Astrocyte (in vitro differentiated cells and primary cell): ENCODE data around the gene CEACAM19. TPM values are rescaled to one million over a fixed set of nuclear protein-coding genes. Genes with fewer than 3 reads are reported as not detected.

Experiments
- DNase-seq: peaks from one replicate; pipeline ENCODE4 v3.0.0-alpha.2; 2010; ENCODE audit warnings: low read depth
- FAIRE-seq: peaks from 2 replicates; lab custom pipeline; 2011; peaks lifted over from hg19 to GRCh38; lab: Jason Lieb, UNC
- H2AFZ ChIP-seq: 2 replicates; pipeline ENCODE4 v1.6.0; 2012; ENCODE audit warnings: low read depth, low read length, inconsistent platforms
- H3K27ac ChIP-seq: 2 replicates; pipeline ENCODE4 v1.5.1; 2011; ENCODE audit warnings: low read depth, low read length, inconsistent platforms
- H3K27me3 ChIP-seq: 2 replicates; pipeline ENCODE4 v1.6.0; 2011; ENCODE audit warnings: low read length, inconsistent platforms; ENCODE audit not compliant: insufficient read depth
- H3K36me3 ChIP-seq: 2 replicates; pipeline ENCODE4 v1.5.1; 2011; ENCODE audit warnings: low read length, inconsistent platforms; ENCODE audit not compliant: insufficient read depth
- H3K4me1 ChIP-seq: 2 replicates; pipeline ENCODE4 v1.5.1; 2011; ENCODE audit warnings: low read length, inconsistent platforms; ENCODE audit not compliant: insufficient read depth
- H3K4me2 ChIP-seq: 2 replicates; pipeline ENCODE4 v1.6.0; 2012; ENCODE audit warnings: low read length, inconsistent platforms
- H3K4me3 ChIP-seq: 2 replicates; pipeline ENCODE4 v1.5.1; 2011; ENCODE audit warnings: low read depth, mild to moderate bottlenecking, low read length, inconsistent platforms; ENCODE audit not compliant: insufficient read depth
- H3K79me2 ChIP-seq: 2 replicates; pipeline ENCODE4 v1.6.0; 2012; ENCODE audit warnings: mild to moderate bottlenecking, low read length, inconsistent platforms; ENCODE audit not compliant: insufficient read depth
- H3K9ac ChIP-seq: 2 replicates; pipeline ENCODE4 v1.6.0; 2012; ENCODE audit warnings: mild to moderate bottlenecking, low read length, inconsistent platforms
- H3K9me3 ChIP-seq: 2 replicates; pipeline ENCODE4 v1.5.1; 2012; ENCODE audit warnings: low read depth, mild to moderate bottlenecking, low read length, inconsistent platforms; ENCODE audit not compliant: insufficient read depth
- H4K20me1 ChIP-seq: 2 replicates; pipeline ENCODE4 v1.6.0; 2012; ENCODE audit warnings: low read length, inconsistent platforms; ENCODE audit not compliant: insufficient read depth
- H3K27ac Mint-ChIP-seq: one replicate; pipeline ENCODE4 v1.8.0; 2021; ENCODE audit warnings: mild to moderate bottlenecking, mixed read lengths; ENCODE audit not compliant: unreplicated experiment
- H3K27me3 Mint-ChIP-seq: one replicate; pipeline ENCODE4 v1.8.0; 2021; ENCODE audit warnings: low read depth, mixed read lengths; ENCODE audit not compliant: unreplicated experiment
- H3K36me3 Mint-ChIP-seq: one replicate; pipeline ENCODE4 v1.8.0; 2021; ENCODE audit warnings: low read depth, mixed read lengths; ENCODE audit not compliant: unreplicated experiment
- H3K4me1 Mint-ChIP-seq: one replicate; pipeline ENCODE4 v1.8.0; 2021; ENCODE audit warnings: low read depth, mixed read lengths; ENCODE audit not compliant: unreplicated experiment
- H3K4me3 Mint-ChIP-seq: one replicate; pipeline ENCODE4 v1.8.0; 2021; ENCODE audit warnings: mild to moderate bottlenecking, moderate library complexity, mixed read lengths; ENCODE audit not compliant: unreplicated experiment
- H3K9me3 Mint-ChIP-seq: one replicate; pipeline ENCODE4 v1.8.0; 2021; ENCODE audit warnings: mild to moderate bottlenecking, mixed read lengths; ENCODE audit not compliant: unreplicated experiment
- EZH2 ChIP-seq: IDR thresholded peaks from 2 replicates; pipeline ENCODE4 v1.6.1; 2012; ENCODE audit warnings: mild to moderate bottlenecking, low read length, inconsistent platforms; ENCODE audit not compliant: insufficient read depth
- total RNA-seq: library from RNA; stranded (reverse); gene quantifications from 2 replicates; pipeline ENCODE4 v1.2.1, GENCODE V29; 2021
- TF ChIP-seq, protein P1 (sequence below): IDR thresholded peaks from 2 replicates; pipeline ENCODE4 v1.5.1; 2011; ENCODE audit warnings: low read depth, mild to moderate bottlenecking, inconsistent platforms, low read length, moderate library complexity; ENCODE audit not compliant: insufficient read depth

The CEACAM19 gene
- total RNA-seq, 1 donor from 2014 or later: 8.0 TPM

DNA sequence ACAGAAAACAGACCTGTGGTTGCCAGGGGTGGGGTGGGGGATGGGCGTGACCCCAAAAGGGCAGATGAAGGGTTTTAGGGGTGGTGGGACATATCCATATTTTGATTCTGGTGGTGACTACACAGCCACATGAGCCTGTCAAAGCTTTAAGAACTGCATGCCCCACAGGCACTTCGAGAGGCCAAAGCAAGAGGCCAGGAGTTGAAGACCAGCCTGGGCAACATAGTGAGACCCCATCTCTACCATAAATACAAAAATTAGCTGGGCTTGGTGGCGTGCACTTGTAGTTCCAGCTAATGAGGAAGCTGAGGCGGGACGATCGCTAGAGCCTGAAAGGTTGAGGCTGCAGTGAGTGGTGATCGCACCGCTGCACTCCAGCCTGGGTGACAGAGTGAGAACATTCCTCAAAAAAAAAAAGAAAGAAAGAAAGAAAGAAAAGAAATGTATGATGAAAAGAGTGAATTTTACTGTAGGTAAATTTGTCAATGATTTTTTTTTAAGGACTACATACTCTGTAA lies 58.3 kb downstream of the CEACAM19 start:
- H3K9me3 ChIP-seq: no peaks in the 10 kb centered on the region
- no peak overlapping the region for H3K27ac ChIP-seq
- H3K4me1 ChIP-seq: peaks cover 8% of the 10 kb centered on the region
- H3K9ac ChIP-seq: no peak overlapping the region
- H3K4me3 Mint-ChIP-seq: peak overlapping the region; percentile 8
- H3K4me2 ChIP-seq: no peak overlapping the region
- no peak overlapping the region for H3K27ac Mint-ChIP-seq
- no peaks in the 10 kb centered on the region for H4K20me1 ChIP-seq
- DNase-seq (no peak), FAIRE-seq (no peak)
- no peak overlapping the region for H2AFZ ChIP-seq
- H3K4me1 Mint-ChIP-seq: peaks cover 3% of the 10 kb centered on the region
- TF ChIP-seq EZH2: no peak
- TF ChIP-seq, protein P1, sequence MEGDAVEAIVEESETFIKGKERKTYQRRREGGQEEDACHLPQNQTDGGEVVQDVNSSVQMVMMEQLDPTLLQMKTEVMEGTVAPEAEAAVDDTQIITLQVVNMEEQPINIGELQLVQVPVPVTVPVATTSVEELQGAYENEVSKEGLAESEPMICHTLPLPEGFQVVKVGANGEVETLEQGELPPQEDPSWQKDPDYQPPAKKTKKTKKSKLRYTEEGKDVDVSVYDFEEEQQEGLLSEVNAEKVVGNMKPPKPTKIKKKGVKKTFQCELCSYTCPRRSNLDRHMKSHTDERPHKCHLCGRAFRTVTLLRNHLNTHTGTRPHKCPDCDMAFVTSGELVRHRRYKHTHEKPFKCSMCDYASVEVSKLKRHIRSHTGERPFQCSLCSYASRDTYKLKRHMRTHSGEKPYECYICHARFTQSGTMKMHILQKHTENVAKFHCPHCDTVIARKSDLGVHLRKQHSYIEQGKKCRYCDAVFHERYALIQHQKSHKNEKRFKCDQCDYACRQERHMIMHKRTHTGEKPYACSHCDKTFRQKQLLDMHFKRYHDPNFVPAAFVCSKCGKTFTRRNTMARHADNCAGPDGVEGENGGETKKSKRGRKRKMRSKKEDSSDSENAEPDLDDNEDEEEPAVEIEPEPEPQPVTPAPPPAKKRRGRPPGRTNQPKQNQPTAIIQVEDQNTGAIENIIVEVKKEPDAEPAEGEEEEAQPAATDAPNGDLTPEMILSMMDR: no peak
- peaks cover 16% of the 10 kb centered on the region for H3K27me3 Mint-ChIP-seq
- peaks cover 3% of the 10 kb centered on the region for H3K9me3 Mint-ChIP-seq
- H3K4me3 ChIP-seq: no peak overlapping the region
- H3K36me3 ChIP-seq: no peaks in the 10 kb centered on the region
- no peaks in the 10 kb centered on the region for H3K79me2 ChIP-seq
- H3K36me3 Mint-ChIP-seq: no peaks in the 10 kb centered on the region
- no peaks in the 10 kb centered on the region for H3K27me3 ChIP-seq

DNA sequence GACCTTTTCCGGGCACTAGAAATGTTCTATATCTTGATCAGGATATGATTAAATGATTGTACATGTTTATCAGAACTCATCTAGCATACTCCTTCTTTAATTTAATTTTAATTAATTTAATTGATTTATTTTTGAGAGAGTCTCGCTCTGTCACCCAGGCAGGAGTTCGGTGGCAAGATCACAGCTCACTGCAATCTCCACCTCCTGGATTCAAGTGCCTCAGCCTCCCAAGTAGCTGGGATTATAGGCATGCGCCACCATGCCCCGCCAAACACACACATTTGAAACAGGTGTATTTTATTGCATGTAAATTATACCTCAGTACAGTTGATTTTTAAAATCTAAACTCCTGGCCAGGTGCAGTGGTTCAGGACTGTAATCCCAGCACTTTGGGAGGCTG lies 59.8 kb downstream of the CEACAM19 start:
- no peaks in the 10 kb centered on the region for H3K36me3 Mint-ChIP-seq
- no peak overlapping the region for H3K4me3 Mint-ChIP-seq
- Histone ChIP-seq H3K9me3 (no peaks in the 10 kb centered on the region), H3K9ac (no peak overlapping the region), H3K36me3 (no peaks in the 10 kb centered on the region), H3K27me3 (no peaks in the 10 kb centered on the region), H3K79me2 (no peaks in the 10 kb centered on the region), H3K4me1 (peaks cover 4% of the 10 kb centered on the region), H3K4me2 (no peak overlapping the region), H2AFZ (no peak overlapping the region), H4K20me1 (no peaks in the 10 kb centered on the region), H3K27ac (no peak overlapping the region), H3K4me3 (no peak overlapping the region)
- peaks cover 3% of the 10 kb centered on the region for H3K4me1 Mint-ChIP-seq
- DNase-seq (no peak), FAIRE-seq (no peak)
- TF ChIP-seq EZH2: no peak
- TF ChIP-seq, protein P1: no peak
- H3K9me3 Mint-ChIP-seq: peaks cover 3% of the 10 kb centered on the region
- H3K27ac Mint-ChIP-seq: no peak overlapping the region
- peaks cover 13% of the 10 kb centered on the region for H3K27me3 Mint-ChIP-seq

GRCh38 chr19:44731622-44732021 lies 60.3 kb downstream of the CEACAM19 start:
- Histone ChIP-seq H4K20me1 (no peaks in the 10 kb centered on the region), H3K9me3 (no peaks in the 10 kb centered on the region), H3K4me1 (peaks cover 4% of the 10 kb centered on the region), H3K4me3 (no peak overlapping the region), H2AFZ (no peak overlapping the region), H3K9ac (no peak overlapping the region), H3K27me3 (no peaks in the 10 kb centered on the region), H3K79me2 (no peaks in the 10 kb centered on the region), H3K4me2 (no peak overlapping the region), H3K36me3 (no peaks in the 10 kb centered on the region), H3K27ac (no peak overlapping the region)
- Mint-ChIP-seq H3K36me3 (no peaks in the 10 kb centered on the region), H3K27me3 (peaks cover 13% of the 10 kb centered on the region), H3K27ac (no peak overlapping the region), H3K4me1 (peaks cover 3% of the 10 kb centered on the region), H3K9me3 (peaks cover 3% of the 10 kb centered on the region), H3K4me3 (no peak overlapping the region)
- no peak for TF ChIP-seq EZH2
- TF ChIP-seq, protein P1: no peak
- FAIRE-seq (no peak), DNase-seq (no peak)
